ENCODE results near the gene ATXN7L1. TPM values are rescaled to one million over a fixed set of nuclear protein-coding genes. Genes with fewer than 3 reads are reported as not detected.

ATXN7L1 gene
- total RNA-seq, 2 experiments from 2014 or later = 0.59 TPM; not detected in 1

- no peak overlapping the region for H3K4me2 ChIP-seq (ENCODE audit: low read length)
- H3K9me3 ChIP-seq (ENCODE audit: low read length) = no peaks in the 10 kb centered on the region
- POLR2A ChIA-PET = interaction anchor here (0.7 kb wide), 1 partner anchor 10 kb away, joined by 4 read pairs; no protein-coding TSS in a partner anchor
- CTCF ChIA-PET (ENCODE audit: unreplicated experiment) = no interaction called here
- H2AFZ ChIP-seq (ENCODE audit: low read length) = no peak overlapping the region
- H3K27ac ChIP-seq (ENCODE audit: low read depth, low read length, poor library complexity, severe bottlenecking) = no peak overlapping the region
- no TSS peak for BruUV-seq (replicated peaks)
- no peaks in the 10 kb centered on the region for H3K4me1 ChIP-seq (ENCODE audit: insufficient read depth, low read length, poor library complexity, severe bottlenecking)
- no peaks in the 10 kb centered on the region for H4K20me1 ChIP-seq (ENCODE audit: insufficient read depth, low read length)
- no peak overlapping the region for H3K4me3 ChIP-seq (ENCODE audit: low read depth, low read length, poor library complexity, severe bottlenecking)
- intact Hi-C loops (cut with micrococcal nuclease; ENCODE audit: unreplicated experiment) = loop anchor here (10.0 kb wide), 2 partner anchors 114 to 286 kb away; no protein-coding TSS in a partner anchor
- TF ChIP-seq EZH2phosphoT487 (IDR thresholded peaks at IDR 0.05; ENCODE audit: borderline replicate concordance, low read depth, low read length) (no peak), CTCF (conservative IDR thresholded peaks at IDR 0.05; ENCODE audit: low read length) (no peak)
- DNase-seq (ENCODE audit: low spot score) = no peak
- H3K36me3 ChIP-seq (ENCODE audit: insufficient read depth, low read length) = no peaks in the 10 kb centered on the region
- H3K9me2 ChIP-seq (ENCODE audit: insufficient read depth, low read length) = no peaks in the 10 kb centered on the region
- H3K79me2 ChIP-seq (ENCODE audit: insufficient read depth, low read depth, low read length) = no peaks in the 10 kb centered on the region
Measured at GRCh38 chr7:105878746-105879605, 2.6 kb upstream of the ATXN7L1 start.

GRCh38 chr7:105877736-105878135 is 1.3 kb upstream of the ATXN7L1 start:
- Histone ChIP-seq H4K20me1 (ENCODE audit: insufficient read depth, low read length) (no peaks in the 10 kb centered on the region), H3K36me3 (ENCODE audit: insufficient read depth, low read length) (no peaks in the 10 kb centered on the region), H3K9me2 (ENCODE audit: insufficient read depth, low read length) (no peaks in the 10 kb centered on the region), H3K4me3 (ENCODE audit: low read depth, low read length, poor library complexity, severe bottlenecking) (no peak overlapping the region), H2AFZ (ENCODE audit: low read length) (no peak overlapping the region), H3K4me1 (ENCODE audit: insufficient read depth, low read length, poor library complexity, severe bottlenecking) (no peaks in the 10 kb centered on the region), H3K27ac (ENCODE audit: low read depth, low read length, poor library complexity, severe bottlenecking) (no peak overlapping the region), H3K9me3 (ENCODE audit: low read length) (no peaks in the 10 kb centered on the region), H3K4me2 (ENCODE audit: low read length) (no peak overlapping the region), H3K79me2 (ENCODE audit: insufficient read depth, low read depth, low read length) (no peaks in the 10 kb centered on the region)
- ChIA-PET CTCF (ENCODE audit: unreplicated experiment) (interaction anchor here (0.6 kb wide), 1 partner anchor 1350 kb away, joined by 3 read pairs; no protein-coding TSS in a partner anchor), POLR2A (interaction anchor here (0.5 kb wide), 1 partner anchor 1421 kb away, joined by 4 read pairs; no protein-coding TSS in a partner anchor)
- intact Hi-C loops (cut with micrococcal nuclease; ENCODE audit: unreplicated experiment) = loop anchor here (10.0 kb wide), 2 partner anchors 113 to 287 kb away; no protein-coding TSS in a partner anchor
- DNase-seq (ENCODE audit: low spot score) = no peak
- no TSS peak for BruUV-seq (replicated peaks)
- TF ChIP-seq CTCF (conservative IDR thresholded peaks at IDR 0.05; ENCODE audit: low read length) (no peak), EZH2phosphoT487 (IDR thresholded peaks at IDR 0.05; ENCODE audit: borderline replicate concordance, low read depth, low read length) (no peak)

Data from OCI-LY7 (cell line).